HepG2 (cell line): ENCODE results near the gene ARPC1B. TPM values are rescaled to one million over a fixed set of nuclear protein-coding genes. Genes with fewer than 3 reads are reported as not detected.

Experiments used
- ARID4A ChIP-seq: sonication (generic); formaldehyde crosslinking; IDR thresholded peaks from 2 replicates; pipeline ENCODE4 v1.5.0; 2020; ENCODE audit warnings: mild to moderate bottlenecking, missing genetic modification reagents, borderline replicate concordance
- BCL3 ChIP-seq: sonication (generic); formaldehyde crosslinking; IDR thresholded peaks from 2 replicates; pipeline ENCODE4 v1.5.1; 2020; ENCODE audit warnings: mild to moderate bottlenecking, missing genetic modification reagents, moderate library complexity
- GABPB1 ChIP-seq: IDR thresholded peaks from 2 replicates; pipeline ENCODE4 v1.6.1; 2016; ENCODE audit warnings: mild to moderate bottlenecking, missing genetic modification reagents, moderate library complexity, missing compliant biosample characterization
- HDAC1 ChIP-seq: sonication (generic); formaldehyde crosslinking; IDR thresholded peaks from 2 replicates; pipeline ENCODE4 v1.5.1; 2020; ENCODE audit warnings: mild to moderate bottlenecking, missing genetic modification reagents
- MAX ChIP-seq: IDR thresholded peaks from 2 replicates; pipeline ENCODE4 v1.6.1; 2012; ENCODE audit warnings: inconsistent platforms
- MNT ChIP-seq: fragments of 450-650 bp; IDR thresholded peaks from 2 replicates; pipeline ENCODE4 v1.6.1; 2016
- MTA1 ChIP-seq: sonication (generic); formaldehyde crosslinking; IDR thresholded peaks from 2 replicates; pipeline ENCODE4 v1.4.0; 2020; ENCODE audit warnings: missing genetic modification reagents, mild to moderate bottlenecking, borderline replicate concordance
- NFYC ChIP-seq: IDR thresholded peaks from 2 replicates; pipeline ENCODE4 v1.6.1; 2016; ENCODE audit warnings: missing genetic modification reagents, missing compliant biosample characterization
- PAXIP1 ChIP-seq: sonication (generic); formaldehyde crosslinking; conservative IDR thresholded peaks from 2 replicates; pipeline ENCODE4 v1.4.0; 2020; ENCODE audit warnings: mild to moderate bottlenecking, missing genetic modification reagents, moderate library complexity
- RAD21 ChIP-seq: fragments of 450-650 bp; formaldehyde crosslinking; IDR thresholded peaks from 2 replicates; pipeline ENCODE4 v1.5.0; 2020; ENCODE audit warnings: mild to moderate bottlenecking
- SAP130 ChIP-seq: IDR thresholded peaks from 2 replicates; pipeline ENCODE4 v1.6.1; 2016; ENCODE audit warnings: low read depth
- TRIM22 ChIP-seq: fragments of 450-650 bp; IDR thresholded peaks from 2 replicates; pipeline ENCODE4 v1.6.1; 2017
- ZFX ChIP-seq: sonication (generic); formaldehyde crosslinking; IDR thresholded peaks from 2 replicates; pipeline ENCODE4 v1.4.0; 2020; ENCODE audit warnings: mild to moderate bottlenecking, low read depth, missing genetic modification reagents, moderate library complexity
- ZNF263 ChIP-seq: sonication (generic); formaldehyde crosslinking; IDR thresholded peaks from 2 replicates; pipeline ENCODE4 v1.4.0; 2020; ENCODE audit warnings: missing genetic modification reagents
- ZNF33B ChIP-seq: sonication (generic); formaldehyde crosslinking; IDR thresholded peaks from 2 replicates; pipeline ENCODE4 v1.5.1; 2020; ENCODE audit warnings: mild to moderate bottlenecking, missing genetic modification reagents
- ZNF510 ChIP-seq: sonication (generic); formaldehyde crosslinking; IDR thresholded peaks from 2 replicates; pipeline ENCODE4 v1.4.0; 2020; ENCODE audit warnings: low read depth, mild to moderate bottlenecking, missing genetic modification reagents
- polyA plus RNA-seq, 8 experiments: library from polyadenylated mRNA; depleted of rRNA in 3 of 8; stranded (reverse) in 7 of 8; unstranded in 1 of 8; fragments of >200 nt; fragmentation: Illumina TruSeq in 4 of 8; extraction: Trizol in 4 of 8; gene quantifications; 2 replicates each; pipeline versions ENCODE4 v1.2.1 to v1.2.3, GENCODE V29; 2011 to 2016; ENCODE audit warnings: low read depth in 4 of 8, missing spikeins in 1 of 8, mixed read lengths in 1 of 8; ENCODE audit not compliant: insufficient read depth in 1 of 8
- total RNA-seq, 5 experiments: library from RNA; depleted of rRNA; stranded (reverse); fragments of >200 nt; fragmentation: Illumina TruSeq; extraction: Trizol; gene quantifications; 2 replicates each; pipeline ENCODE4 v1.2.3, GENCODE V29; 2016; ENCODE audit warnings: low read depth in 1 of 5

Gene ARPC1B
- total and polyA plus RNA-seq, 2 of the 13 experiments (the other 11 are each of a cell fraction or from before 2014, with no cell fraction given), result 72.9 to 89.1 TPM

- TF ChIP-seq MAX (peak; percentile 42), RAD21 (no peak), GABPB1 (peak; percentile 29; the same call in 1 of the 2 replicates), NFYC (CRISPR knock-in tag) (no peak), BCL3 (CRISPR knock-in tag) (peak; percentile 70; the same call in 1 of the 2 replicates), ZNF510 (CRISPR knock-in tag) (no peak), ZFX (CRISPR knock-in tag) (peak; percentile 15; the same call in 1 of the 2 replicates), MTA1 (peak; percentile 56; the same call in 1 of the 2 replicates), SAP130 (CRISPR knock-in tag) (peak; percentile 50), PAXIP1 (CRISPR knock-in tag) (peak; percentile 63; the same call in 1 of the 2 replicates), ZNF33B (CRISPR knock-in tag) (0 out of 2 replicates have a peak, but pooled peaks have one; percentile 13), HDAC1 (CRISPR knock-in tag) (peak; percentile 41; the same call in 1 of the 2 replicates), MNT (peak; percentile 98), TRIM22 (no peak), ZNF263 (CRISPR knock-in tag) (peak; percentile 60), ARID4A (CRISPR knock-in tag) (0 out of 2 replicates have a peak, but pooled peaks have one; percentile 46)
Observed at GRCh38 chr7:99380823-99381663, 6.5 kb downstream of the ARPC1B start (continued).
